ENCODE measurements around the gene HECTD2. TPM values are rescaled to one million over a fixed set of nuclear protein-coding genes. Genes with fewer than 3 reads are reported as not detected.
"Not testable (repeated sequence)": the region's sequence is repeated elsewhere in the genome, so short reads cannot be mapped to it uniquely, and the experiment has no call there.

Gene HECTD2
- total RNA-seq, 1 donor from 2014 or later: 10.4 TPM

- Histone ChIP-seq H3K27me3 (ENCODE audit: control insufficient read depth, insufficient read depth, low read length) (no peaks in the 10 kb centered on the region), H3K36me3 (ENCODE audit: control insufficient read depth, insufficient read depth, low read length) (no peaks in the 10 kb centered on the region), H3K4me3 (ENCODE audit: low read depth, low read length) (no peak overlapping the region)
- no peak for DNase-seq (ENCODE audit: low read depth)
- TF ChIP-seq CTCF (IDR thresholded peaks at IDR 0.05; ENCODE audit: insufficient read depth, low read length, poor library complexity, severe bottlenecking): no peak
Observed at GRCh38 chr10:91434041-91434440, 23.9 kb downstream of the HECTD2 start.

DNA sequence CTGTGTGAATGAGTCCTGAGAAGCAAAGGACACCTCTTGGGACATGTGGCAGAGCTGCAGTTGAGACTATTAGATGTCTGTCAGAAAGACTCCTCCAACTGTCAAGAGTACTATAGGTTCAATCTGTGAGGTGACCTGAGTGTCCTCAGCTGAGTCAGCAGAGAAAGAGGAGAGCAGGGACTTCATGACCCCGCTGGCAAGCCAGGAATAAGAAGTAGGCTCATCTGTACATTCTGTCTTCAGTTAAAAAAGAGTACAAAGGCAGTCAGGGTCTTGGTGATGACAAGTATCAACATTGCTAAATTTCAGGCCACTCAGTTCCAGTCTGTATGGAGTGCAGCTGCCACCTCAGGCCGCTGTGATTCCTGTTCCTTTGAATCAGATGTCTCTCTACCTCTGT is 25.1 kb downstream of the HECTD2 start:
- no peak for DNase-seq (ENCODE audit: low read depth)
- TF ChIP-seq CTCF (IDR thresholded peaks at IDR 0.05; ENCODE audit: insufficient read depth, low read length, poor library complexity, severe bottlenecking): no peak
- Histone ChIP-seq H3K4me3 (ENCODE audit: low read depth, low read length) (no peak overlapping the region), H3K27me3 (ENCODE audit: control insufficient read depth, insufficient read depth, low read length) (no peaks in the 10 kb centered on the region), H3K36me3 (ENCODE audit: control insufficient read depth, insufficient read depth, low read length) (no peaks in the 10 kb centered on the region)

GRCh38 chr10:91438228-91438627 is 28.1 kb downstream of the HECTD2 start:
- H3K36me3 ChIP-seq (ENCODE audit: control insufficient read depth, insufficient read depth, low read length); DNase-seq (ENCODE audit: low read depth); H3K27me3 ChIP-seq (ENCODE audit: control insufficient read depth, insufficient read depth, low read length); H3K4me3 ChIP-seq (ENCODE audit: low read depth, low read length): not testable (repeated sequence)

GRCh38 chr10:91444211-91445182 is 34.4 kb downstream of the HECTD2 start:
- Histone ChIP-seq H3K36me3 (ENCODE audit: control insufficient read depth, insufficient read depth, low read length) (no peaks in the 10 kb centered on the region), H3K27me3 (ENCODE audit: control insufficient read depth, insufficient read depth, low read length) (no peaks in the 10 kb centered on the region), H3K4me3 (ENCODE audit: low read depth, low read length) (no peak overlapping the region)
- no peak for TF ChIP-seq CTCF (IDR thresholded peaks at IDR 0.05; ENCODE audit: insufficient read depth, low read length, poor library complexity, severe bottlenecking)
- DNase-seq (ENCODE audit: low read depth): no peak

DNA sequence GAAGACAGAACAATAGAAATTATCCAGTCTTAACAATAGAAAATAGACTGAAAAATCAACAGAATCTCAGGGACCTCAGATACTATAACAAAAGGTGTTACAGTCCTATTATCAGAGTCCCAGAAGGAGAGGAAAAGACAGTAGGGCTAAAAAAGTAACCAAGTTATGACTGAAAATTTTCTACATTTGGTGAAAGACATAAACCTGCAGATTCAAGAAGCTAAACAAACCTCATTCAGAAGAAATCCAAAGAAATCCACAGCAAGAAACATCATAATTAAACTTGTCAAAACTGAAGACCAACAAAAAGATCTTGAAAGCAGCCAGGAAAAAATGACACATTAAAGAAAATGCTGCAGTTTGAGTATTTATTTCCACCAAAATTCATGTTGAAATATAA is 41.9 kb downstream of the HECTD2 start:
- Histone ChIP-seq H3K36me3 (ENCODE audit: control insufficient read depth, insufficient read depth, low read length) (no peaks in the 10 kb centered on the region), H3K27me3 (ENCODE audit: control insufficient read depth, insufficient read depth, low read length) (no peaks in the 10 kb centered on the region), H3K4me3 (ENCODE audit: low read depth, low read length) (no peak overlapping the region)
- no peak for TF ChIP-seq CTCF (IDR thresholded peaks at IDR 0.05; ENCODE audit: insufficient read depth, low read length, poor library complexity, severe bottlenecking)
- no peak for DNase-seq (ENCODE audit: low read depth)

DNA sequence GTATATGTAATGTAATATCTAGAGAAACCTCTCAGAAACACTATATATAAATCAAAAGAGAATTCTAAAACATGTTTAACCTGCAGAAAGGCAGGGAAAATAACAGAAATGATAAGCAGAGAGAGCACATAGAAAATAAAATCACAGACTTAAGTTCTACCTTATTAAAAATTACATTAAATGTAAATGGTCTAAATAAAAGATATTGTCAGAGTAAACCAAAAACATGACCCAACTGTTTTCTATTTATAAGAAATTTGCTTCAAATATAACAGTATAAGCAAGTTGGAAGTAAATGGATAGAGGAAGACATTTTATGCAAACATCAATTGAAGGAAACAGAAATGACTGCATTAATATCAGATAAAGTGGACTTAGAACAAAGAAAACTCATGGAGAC is 43.4 kb downstream of the HECTD2 start:
- DNase-seq (ENCODE audit: low read depth): no peak
- Histone ChIP-seq H3K27me3 (ENCODE audit: control insufficient read depth, insufficient read depth, low read length) (no peaks in the 10 kb centered on the region), H3K36me3 (ENCODE audit: control insufficient read depth, insufficient read depth, low read length) (no peaks in the 10 kb centered on the region), H3K4me3 (ENCODE audit: low read depth, low read length) (no peak overlapping the region)
- no peak for TF ChIP-seq CTCF (IDR thresholded peaks at IDR 0.05; ENCODE audit: insufficient read depth, low read length, poor library complexity, severe bottlenecking)

DNA sequence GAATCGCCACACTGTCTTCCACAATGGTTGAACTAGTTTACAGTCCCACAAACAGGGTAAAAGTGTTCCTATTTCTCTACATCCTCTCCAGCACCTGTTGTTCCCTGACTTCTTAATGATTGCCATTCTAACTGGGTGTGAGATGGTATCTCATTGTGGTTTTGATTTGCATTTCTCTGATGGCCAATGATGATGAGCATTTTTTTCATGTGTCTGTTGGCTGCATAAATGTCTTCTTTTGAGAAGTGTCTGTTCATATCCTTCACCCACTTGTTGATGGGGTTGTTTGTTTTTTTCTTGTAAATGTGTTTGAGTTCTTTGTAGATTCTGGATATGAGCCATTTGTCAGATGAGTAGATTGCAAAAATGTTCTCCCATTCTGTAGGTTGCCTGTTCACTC is 45.0 kb downstream of the HECTD2 start:
- H3K36me3 ChIP-seq (ENCODE audit: control insufficient read depth, insufficient read depth, low read length); H3K27me3 ChIP-seq (ENCODE audit: control insufficient read depth, insufficient read depth, low read length); DNase-seq (ENCODE audit: low read depth); H3K4me3 ChIP-seq (ENCODE audit: low read depth, low read length): not testable (repeated sequence)

Data from kidney epithelial cell (primary cell).